GM18517 (cell line): ENCODE measurements around the gene ARHGEF25.

ENCODE experiments used
- ATAC-seq: cut with Tn5 transposase; IDR thresholded peaks from one replicate; pipeline ENCODE4 v1.9.1; 2021; ENCODE audit warnings: mild to moderate bottlenecking, moderate library complexity; ENCODE audit not compliant: unreplicated experiment

The ARHGEF25 gene

GRCh38 chr12:57620936-57621496 is 9.8 kb downstream of the ARHGEF25 start:
- ATAC-seq, result no peak

- no peak for ATAC-seq
These were observed 10.5 kb downstream of the ARHGEF25 start for GRCh38 chr12:57621497-57622292.

GRCh38 chr12:57622293-57623245 is 11.3 kb downstream of the ARHGEF25 start:
- no peak for ATAC-seq

- ATAC-seq, result no peak
These were observed 12.2 kb downstream of the ARHGEF25 start for GRCh38 chr12:57623385-57623784.

GRCh38 chr12:57623811-57624390 is 12.7 kb downstream of the ARHGEF25 start:
- no peak for ATAC-seq

GRCh38 chr12:57624441-57625220 is 13.4 kb downstream of the ARHGEF25 start:
- ATAC-seq, result no peak

GRCh38 chr12:57625261-57626032 is 14.2 kb downstream of the ARHGEF25 start:
- ATAC-seq, result no peak

GRCh38 chr12:57626111-57626920 is 15.1 kb downstream of the ARHGEF25 start:
- ATAC-seq, result no peak

GRCh38 chr12:57626921-57627445 is 15.7 kb downstream of the ARHGEF25 start:
- no peak for ATAC-seq

GRCh38 chr12:57627501-57628279 is 16.5 kb downstream of the ARHGEF25 start:
- no peak for ATAC-seq

- no peak for ATAC-seq
These were observed 17.3 kb downstream of the ARHGEF25 start for GRCh38 chr12:57628280-57629191.

- no peak for ATAC-seq
These were observed 18.7 kb downstream of the ARHGEF25 start for GRCh38 chr12:57629897-57630471.

- no peak for ATAC-seq
These were observed 19.7 kb downstream of the ARHGEF25 start for GRCh38 chr12:57630891-57631433.

- ATAC-seq, result no peak
These were observed 20.4 kb downstream of the ARHGEF25 start for GRCh38 chr12:57631566-57632072.

GRCh38 chr12:57632073-57632957 is 21.1 kb downstream of the ARHGEF25 start:
- ATAC-seq, result no peak
